CD4-positive, alpha-beta memory T cell (primary cell): ENCODE measurements around the gene HSD3B7. TPM values are rescaled to one million over a fixed set of nuclear protein-coding genes. Genes with fewer than 3 reads are reported as not detected.

ENCODE experiments used
- CTCF ChIA-PET: fragments of 350-600 bp; sonication (Branson Sonifier 250); formaldehyde crosslinking; loops from one replicate; lab custom pipeline; 2021; ENCODE audit warnings: inconsistent platforms; ENCODE audit not compliant: partially characterized antibody; lab: Charles Lee
- POLR2A ChIA-PET: fragments of 350-600 bp; sonication (Branson Sonifier 250); formaldehyde crosslinking; loops from one replicate; lab custom pipeline; 2021; ENCODE audit not compliant: partially characterized antibody; lab: Charles Lee
- DNase-seq, 5 donors: peaks; one replicate each; pipeline versions ENCODE4 v3.0.0 to v3.0.0-alpha.2; 2020 to 2022; ENCODE audit warnings: mixed read lengths in 1 of 5
- H3K27ac ChIP-seq: one replicate; pipeline ENCODE4 v1.7.0; 2013; ENCODE audit warnings: low read depth, low read length
- H3K27me3 ChIP-seq: 2 replicates; pipeline ENCODE4 v1.7.0; 2013; ENCODE audit warnings: mild to moderate bottlenecking, low read length, moderate library complexity; ENCODE audit not compliant: insufficient read depth
- H3K36me3 ChIP-seq: 2 replicates; pipeline ENCODE4 v1.7.0; 2013; ENCODE audit warnings: mild to moderate bottlenecking, low read length, moderate library complexity; ENCODE audit not compliant: insufficient read depth
- H3K4me1 ChIP-seq: 2 replicates; pipeline ENCODE4 v1.7.0; 2013; ENCODE audit warnings: mild to moderate bottlenecking, low read length, moderate library complexity; ENCODE audit not compliant: insufficient read depth
- H3K4me3 ChIP-seq, 2 donors: one replicate each; pipeline ENCODE4 v1.7.0; 2013; ENCODE audit warnings: low read length in 2 of 2, mild to moderate bottlenecking in 1 of 2
- H3K9me3 ChIP-seq, 2 donors: one replicate each; pipeline ENCODE4 v1.7.0; 2013; ENCODE audit warnings: low read length in 2 of 2, control low read depth in 1 of 2; ENCODE audit not compliant: control insufficient read depth in 1 of 2
- H3K27ac Mint-ChIP-seq, 7 donors: one replicate each; pipeline ENCODE4 v1.8.0; 2020 to 2021; ENCODE audit warnings: mixed read lengths in 7 of 7, mild to moderate bottlenecking in 6 of 7, inconsistent platforms in 3 of 7, moderate library complexity in 3 of 7
- H3K27me3 Mint-ChIP-seq, 2 donors: one replicate each; pipeline ENCODE4 v1.8.0; 2020 to 2021; ENCODE audit warnings: mixed read lengths in 2 of 2
- H3K36me3 Mint-ChIP-seq, 2 donors: one replicate each; pipeline ENCODE4 v1.8.0; 2020 to 2021; ENCODE audit warnings: mixed read lengths in 2 of 2, inconsistent platforms in 1 of 2, mild to moderate bottlenecking in 1 of 2
- H3K4me1 Mint-ChIP-seq, 4 donors: one replicate each; pipeline ENCODE4 v1.8.0; 2020 to 2021; ENCODE audit warnings: mixed read lengths in 4 of 4, mild to moderate bottlenecking in 1 of 4
- H3K4me3 Mint-ChIP-seq, 8 donors: one replicate each; pipeline ENCODE4 v1.8.0; 2020 to 2021; ENCODE audit warnings: mixed read lengths in 8 of 8, mild to moderate bottlenecking in 7 of 8, moderate library complexity in 6 of 8, inconsistent platforms in 3 of 8
- H3K9me3 Mint-ChIP-seq, 8 donors: one replicate each; pipeline ENCODE4 v1.8.0; 2020 to 2021; ENCODE audit warnings: mixed read lengths in 8 of 8, mild to moderate bottlenecking in 5 of 8, inconsistent platforms in 3 of 8, moderate library complexity in 1 of 8
- intact Hi-C: fragments of 100-400 bp; cut with micrococcal nuclease; formaldehyde crosslinking; loops from one replicate; pipeline ENCODE4 v1.15.1; 2023
- polyA plus RNA-seq, 2 donors: library from polyadenylated mRNA; unstranded; fragments of 300-500 nt; fragmentation: Illumina TruSeq; gene quantifications; one replicate each; pipeline ENCODE4 v1.2.3, GENCODE V29; 2021
- total RNA-seq, 2 experiments: library from RNA; stranded (reverse); gene quantifications; one replicate each; pipeline ENCODE4 v1.2.3, GENCODE V29; 2021

The HSD3B7 gene
- total and polyA plus RNA-seq, 4 experiments from 2014 or later: 0.08 to 4.3 (median 2.4) TPM

GRCh38 chr16:30972872-30973271, 12.1 kb upstream of the HSD3B7 start:
- Mint-ChIP-seq H3K36me3 (peaks cover 57 to 71% of the 10 kb centered on the region in 2 donors), H3K27me3 (no peaks in the 10 kb centered on the region), H3K4me3 (no peak overlapping the region), H3K4me1 (peaks cover 0 to 14% (median 3%) of the 10 kb centered on the region in 4 donors), H3K9me3 (no peaks in the 10 kb centered on the region), H3K27ac (peak overlapping the region in 3 of 7 donors; percentile 40 to 81 (median 46))
- ChIA-PET POLR2A (no interaction called here), CTCF (interaction anchor here (1.0 kb wide), 1 partner anchor 19 kb away, joined by 3 read pairs; no protein-coding TSS in a partner anchor)
- no peaks in the 10 kb centered on the region for H3K27me3 ChIP-seq
- no peak for DNase-seq
- H3K4me1 ChIP-seq: no peaks in the 10 kb centered on the region
- H3K9me3 ChIP-seq: no peaks in the 10 kb centered on the region
- H3K4me3 ChIP-seq: no peak overlapping the region
- H3K27ac ChIP-seq: no peak overlapping the region
- intact Hi-C loops: no loop called here
- H3K36me3 ChIP-seq: peaks cover 70% of the 10 kb centered on the region

- Histone ChIP-seq H3K4me3 (no peak overlapping the region), H3K27me3 (no peaks in the 10 kb centered on the region), H3K9me3 (no peaks in the 10 kb centered on the region), H3K36me3 (peaks cover 70% of the 10 kb centered on the region), H3K4me1 (no peaks in the 10 kb centered on the region), H3K27ac (no peak overlapping the region)
- H3K27ac Mint-ChIP-seq: peak overlapping the region in 1 of 7 donors; percentile 59
- peaks cover 0 to 13% (median 3%) of the 10 kb centered on the region in 4 donors for H3K4me1 Mint-ChIP-seq
- peaks cover 54 to 72% of the 10 kb centered on the region in 2 donors for H3K36me3 Mint-ChIP-seq
- ChIA-PET CTCF (no interaction called here), POLR2A (no interaction called here)
- H3K9me3 Mint-ChIP-seq: no peaks in the 10 kb centered on the region
- DNase-seq: peak in 1 of 5 donors; percentile 4
- no peaks in the 10 kb centered on the region for H3K27me3 Mint-ChIP-seq
- intact Hi-C loops: no loop called here
- no peak overlapping the region for H3K4me3 Mint-ChIP-seq
Observed at GRCh38 chr16:30974348-30974747, 10.7 kb upstream of the HSD3B7 start.

GRCh38 chr16:30976486-30976885, 8.5 kb upstream of the HSD3B7 start:
- CTCF ChIA-PET: no interaction called here
- no peaks in the 10 kb centered on the region for H3K27me3 Mint-ChIP-seq
- H3K4me1 ChIP-seq: no peaks in the 10 kb centered on the region
- intact Hi-C loops: no loop called here
- no peaks in the 10 kb centered on the region for H3K9me3 ChIP-seq
- H3K27me3 ChIP-seq: no peaks in the 10 kb centered on the region
- no peak overlapping the region for H3K27ac ChIP-seq
- H3K36me3 ChIP-seq: peaks cover 58% of the 10 kb centered on the region
- DNase-seq: no peak
- H3K4me3 Mint-ChIP-seq: no peak overlapping the region
- H3K36me3 Mint-ChIP-seq: peaks cover 39 to 66% of the 10 kb centered on the region in 2 donors
- no peak overlapping the region for H3K4me3 ChIP-seq
- POLR2A ChIA-PET: no interaction called here
- no peaks in the 10 kb centered on the region for H3K9me3 Mint-ChIP-seq
- H3K4me1 Mint-ChIP-seq: peaks cover 0 to 13% (median 0%) of the 10 kb centered on the region in 4 donors
- peak overlapping the region in 3 of 7 donors; percentile 55 to 61 (median 61) for H3K27ac Mint-ChIP-seq

- H3K9me3 Mint-ChIP-seq: no peaks in the 10 kb centered on the region
- Histone ChIP-seq H3K9me3 (no peaks in the 10 kb centered on the region), H3K4me3 (no peak overlapping the region), H3K4me1 (no peaks in the 10 kb centered on the region), H3K36me3 (peaks cover 49% of the 10 kb centered on the region), H3K27me3 (no peaks in the 10 kb centered on the region), H3K27ac (no peak overlapping the region)
- ChIA-PET CTCF (interaction anchor here (0.7 kb wide), 1 partner anchor 409 kb away, joined by 3 read pairs; no protein-coding TSS in a partner anchor), POLR2A (interaction anchor here (1.6 kb wide), 1 partner anchor 8 kb away, joined by 4 read pairs; no protein-coding TSS in a partner anchor)
- peaks cover 31 to 64% of the 10 kb centered on the region in 2 donors for H3K36me3 Mint-ChIP-seq
- peak in 3 of 5 donors; percentile 14 to 27 (median 14) for DNase-seq
- H3K4me3 Mint-ChIP-seq: no peak overlapping the region
- H3K27me3 Mint-ChIP-seq: no peaks in the 10 kb centered on the region
- intact Hi-C loops: no loop called here
- peaks cover 0 to 12% (median under 1%) of the 10 kb centered on the region in 4 donors for H3K4me1 Mint-ChIP-seq
- peak overlapping the region in 1 of 7 donors; percentile 16 for H3K27ac Mint-ChIP-seq
Observed at GRCh38 chr16:30977502-30977901, 7.5 kb upstream of the HSD3B7 start.

GRCh38 chr16:30979170-30980022, 5.6 kb upstream of the HSD3B7 start:
- Histone ChIP-seq H3K27ac (no peak overlapping the region), H3K9me3 (no peaks in the 10 kb centered on the region), H3K36me3 (peaks cover 39% of the 10 kb centered on the region), H3K4me3 (no peak overlapping the region), H3K4me1 (no peaks in the 10 kb centered on the region), H3K27me3 (no peaks in the 10 kb centered on the region)
- no peaks in the 10 kb centered on the region for H3K9me3 Mint-ChIP-seq
- no peak overlapping the region for H3K4me3 Mint-ChIP-seq
- ChIA-PET CTCF (no interaction called here), POLR2A (interaction anchor here (0.6 to 1.6 kb wide), 2 partner anchors 10 to 65 kb away, joined by 3 to 4 read pairs; no protein-coding TSS in a partner anchor)
- no peak for DNase-seq
- H3K36me3 Mint-ChIP-seq: peaks cover 26 to 59% of the 10 kb centered on the region in 2 donors
- intact Hi-C loops: no loop called here
- no peaks in the 10 kb centered on the region for H3K27me3 Mint-ChIP-seq
- peaks cover 0 to 6% (median 3%) of the 10 kb centered on the region in 4 donors for H3K4me1 Mint-ChIP-seq
- H3K27ac Mint-ChIP-seq: no peak overlapping the region

GRCh38 chr16:30980023-30980371, 5.0 kb upstream of the HSD3B7 start:
- no peaks in the 10 kb centered on the region for H3K27me3 ChIP-seq
- no peak overlapping the region for H3K4me3 ChIP-seq
- H3K9me3 Mint-ChIP-seq: no peaks in the 10 kb centered on the region
- no peak for DNase-seq
- CTCF ChIA-PET: no interaction called here
- no peaks in the 10 kb centered on the region for H3K9me3 ChIP-seq
- peaks cover 4% of the 10 kb centered on the region for H3K4me1 ChIP-seq
- no peaks in the 10 kb centered on the region for H3K27me3 Mint-ChIP-seq
- POLR2A ChIA-PET: no interaction called here
- intact Hi-C loops: no loop called here
- H3K36me3 Mint-ChIP-seq: peaks cover 23 to 54% of the 10 kb centered on the region in 2 donors
- no peak overlapping the region for H3K27ac ChIP-seq
- peaks cover 0 to 6% (median 2%) of the 10 kb centered on the region in 4 donors for H3K4me1 Mint-ChIP-seq
- H3K27ac Mint-ChIP-seq: no peak overlapping the region
- peaks cover 38% of the 10 kb centered on the region for H3K36me3 ChIP-seq
- no peak overlapping the region for H3K4me3 Mint-ChIP-seq

GRCh38 chr16:30980434-30980833, 4.6 kb upstream of the HSD3B7 start:
- Mint-ChIP-seq H3K4me3 (no peak overlapping the region), H3K9me3 (no peaks in the 10 kb centered on the region), H3K27ac (no peak overlapping the region), H3K27me3 (no peaks in the 10 kb centered on the region), H3K4me1 (peaks cover 0 to 6% (median 2%) of the 10 kb centered on the region in 4 donors), H3K36me3 (peaks cover 23 to 54% of the 10 kb centered on the region in 2 donors)
- Histone ChIP-seq H3K27ac (no peak overlapping the region), H3K27me3 (no peaks in the 10 kb centered on the region), H3K4me3 (no peak overlapping the region), H3K4me1 (peaks cover 6% of the 10 kb centered on the region), H3K9me3 (no peaks in the 10 kb centered on the region), H3K36me3 (peaks cover 36% of the 10 kb centered on the region)
- DNase-seq: no peak
- intact Hi-C loops: no loop called here
- ChIA-PET POLR2A (no interaction called here), CTCF (interaction anchor here (1.2 kb wide), 1 partner anchor 79 kb away, joined by 3 read pairs; no protein-coding TSS in a partner anchor)
